MCF 10A (cell line): ENCODE data around the gene FAM81A. TPM values are rescaled to one million over a fixed set of nuclear protein-coding genes. Genes with fewer than 3 reads are reported as not detected.

Source experiments
- BruUV-seq: library from RNA; stranded (reverse); fragments of 400-500 nt; replicated peaks from 2 replicates; lab custom pipeline; 2021; lab: Mats Ljungman, UMichigan
- CTCF ChIA-PET: fragments of 300-600 bp; sonication (Branson Sonifier 250); formaldehyde crosslinking; extraction: SDS; loops from one replicate; lab custom pipeline; 2021; ENCODE audit warnings: antibody characterized with exemption, inconsistent platforms; lab: Yijun Ruan, JAX
- POLR2A ChIA-PET: fragments of 300-600, 350-650 bp; sonication (Branson Sonifier 250); formaldehyde crosslinking; extraction: SDS; loops from one replicate; lab custom pipeline; 2020; ENCODE audit warnings: antibody characterized with exemption, inconsistent platforms; lab: Yijun Ruan, JAX
- DNase-seq: peaks from one replicate; pipeline ENCODE4 v3.0.0-alpha.2; 2018; ENCODE audit not compliant: unreplicated experiment
- H3K27ac Mint-ChIP-seq: one replicate; pipeline ENCODE4 v1.8.0; 2022; ENCODE audit warnings: mild to moderate bottlenecking, low read depth, mixed read lengths; ENCODE audit not compliant: unreplicated experiment
- H3K27me3 Mint-ChIP-seq: one replicate; pipeline ENCODE4 v1.8.0; 2022; ENCODE audit warnings: mixed read lengths; ENCODE audit not compliant: insufficient read depth, unreplicated experiment
- H3K36me3 Mint-ChIP-seq: one replicate; pipeline ENCODE4 v1.8.0; 2022; ENCODE audit warnings: mild to moderate bottlenecking, moderate library complexity, mixed read lengths; ENCODE audit not compliant: insufficient read depth, unreplicated experiment
- H3K4me1 Mint-ChIP-seq: one replicate; pipeline ENCODE4 v1.8.0; 2022; ENCODE audit warnings: mixed read lengths; ENCODE audit not compliant: insufficient read depth, unreplicated experiment
- H3K4me3 Mint-ChIP-seq: one replicate; pipeline ENCODE4 v1.8.0; 2022; ENCODE audit warnings: mild to moderate bottlenecking, moderate library complexity, mixed read lengths; ENCODE audit not compliant: unreplicated experiment
- H3K9me3 Mint-ChIP-seq: one replicate; pipeline ENCODE4 v1.8.0; 2022; ENCODE audit warnings: mixed read lengths; ENCODE audit not compliant: unreplicated experiment
- intact Hi-C: fragments of 100-400 bp; cut with micrococcal nuclease; formaldehyde crosslinking; loops from 2 replicates; pipeline ENCODE4 v1.14.1; 2022
- total RNA-seq: library from RNA; stranded (reverse); gene quantifications from 2 replicates; pipeline ENCODE4 v1.2.3, GENCODE V29; 2022
- TF ChIP-seq, protein P1 (sequence below): fragments of 200-600 bp; IDR thresholded peaks from one replicate; pipeline ENCODE4 v1.8.0; 2022; ENCODE audit warnings: antibody characterized with exemption, mild to moderate bottlenecking; ENCODE audit not compliant: unreplicated experiment

FAM81A gene
- total RNA-seq, 1 experiment from 2014 or later, result 1.1 TPM

- Mint-ChIP-seq H3K4me1 (no peaks in the 10 kb centered on the region), H3K27me3 (no peaks in the 10 kb centered on the region), H3K9me3 (no peaks in the 10 kb centered on the region), H3K27ac (no peak overlapping the region), H3K36me3 (peaks cover 6% of the 10 kb centered on the region), H3K4me3 (no peak overlapping the region)
- no TSS peak for BruUV-seq
- ChIA-PET POLR2A (no interaction called here), CTCF (no interaction called here)
- intact Hi-C loops, result no loop called here
- TF ChIP-seq, protein P1, sequence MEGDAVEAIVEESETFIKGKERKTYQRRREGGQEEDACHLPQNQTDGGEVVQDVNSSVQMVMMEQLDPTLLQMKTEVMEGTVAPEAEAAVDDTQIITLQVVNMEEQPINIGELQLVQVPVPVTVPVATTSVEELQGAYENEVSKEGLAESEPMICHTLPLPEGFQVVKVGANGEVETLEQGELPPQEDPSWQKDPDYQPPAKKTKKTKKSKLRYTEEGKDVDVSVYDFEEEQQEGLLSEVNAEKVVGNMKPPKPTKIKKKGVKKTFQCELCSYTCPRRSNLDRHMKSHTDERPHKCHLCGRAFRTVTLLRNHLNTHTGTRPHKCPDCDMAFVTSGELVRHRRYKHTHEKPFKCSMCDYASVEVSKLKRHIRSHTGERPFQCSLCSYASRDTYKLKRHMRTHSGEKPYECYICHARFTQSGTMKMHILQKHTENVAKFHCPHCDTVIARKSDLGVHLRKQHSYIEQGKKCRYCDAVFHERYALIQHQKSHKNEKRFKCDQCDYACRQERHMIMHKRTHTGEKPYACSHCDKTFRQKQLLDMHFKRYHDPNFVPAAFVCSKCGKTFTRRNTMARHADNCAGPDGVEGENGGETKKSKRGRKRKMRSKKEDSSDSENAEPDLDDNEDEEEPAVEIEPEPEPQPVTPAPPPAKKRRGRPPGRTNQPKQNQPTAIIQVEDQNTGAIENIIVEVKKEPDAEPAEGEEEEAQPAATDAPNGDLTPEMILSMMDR, result no peak
- no peak for DNase-seq
Measured at GRCh38 chr15:59406446-59406845, 31.5 kb upstream of the FAM81A start.

DNA sequence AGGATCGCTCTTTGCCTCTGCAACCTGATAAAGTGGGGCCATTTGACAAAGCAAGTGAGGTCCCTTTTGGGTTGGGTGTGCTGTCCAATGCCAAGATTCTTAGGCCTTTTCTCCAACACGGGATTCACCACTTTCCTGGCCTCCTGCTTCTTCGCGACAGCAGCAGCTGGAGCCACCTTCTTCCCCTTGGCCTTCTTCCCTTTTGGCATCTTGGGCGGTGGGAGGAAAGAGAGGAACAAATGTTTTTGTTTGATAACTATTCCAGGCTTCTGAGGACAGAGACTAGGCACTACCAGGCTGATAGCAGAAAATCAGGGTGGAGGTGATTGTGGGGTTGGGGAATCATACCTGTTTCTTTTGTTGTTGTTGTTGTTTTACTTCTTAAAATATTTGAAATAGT lies 30.0 kb upstream of the FAM81A start:
- DNase-seq, result no peak

DNA sequence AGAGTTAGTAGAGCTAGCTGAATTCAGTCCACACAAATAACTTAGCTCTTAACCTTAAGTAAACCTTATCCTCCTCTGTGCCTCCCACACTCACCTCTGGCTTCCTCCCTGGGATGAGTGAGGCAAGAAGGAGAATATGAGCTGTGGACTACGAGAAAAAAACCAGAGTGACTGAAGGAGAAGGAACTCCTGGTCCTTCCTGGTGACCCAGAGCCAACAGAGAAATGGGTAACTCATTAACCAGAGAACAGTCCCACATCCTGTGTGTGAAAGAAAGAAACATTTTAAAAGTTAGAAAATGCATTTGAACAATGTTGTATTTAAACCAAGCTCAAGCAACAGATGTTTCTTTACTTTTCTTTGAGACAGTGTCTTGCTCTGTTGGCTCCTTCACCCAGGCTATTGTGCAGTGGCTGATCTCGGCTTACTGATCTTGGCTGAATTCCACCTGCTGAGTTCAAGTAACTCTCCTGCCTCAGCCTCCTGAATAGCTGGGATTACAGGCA lies 27.5 kb upstream of the FAM81A start:
- Mint-ChIP-seq H3K4me3 (no peak overlapping the region), H3K9me3 (no peaks in the 10 kb centered on the region), H3K4me1 (no peaks in the 10 kb centered on the region), H3K27ac (no peak overlapping the region), H3K27me3 (no peaks in the 10 kb centered on the region), H3K36me3 (peaks cover 5% of the 10 kb centered on the region)
- TF ChIP-seq, protein P1, result no peak
- CTCF ChIA-PET, result interaction anchor here (1.2 to 1.5 kb wide), 2 partner anchors 12 to 163 kb away, joined by 4 to 6 read pairs; no protein-coding TSS in a partner anchor
- DNase-seq, result no peak
- intact Hi-C loops, result no loop called here
- POLR2A ChIA-PET, result no interaction called here
- no TSS peak for BruUV-seq

More for the DNA sequence above, 30.0 kb upstream of the FAM81A start:
- no peaks in the 10 kb centered on the region for H3K27me3 Mint-ChIP-seq
- no TSS peak for BruUV-seq
- no peak overlapping the region for H3K27ac Mint-ChIP-seq
- ChIA-PET CTCF (no interaction called here), POLR2A (no interaction called here)
- intact Hi-C loops, result no loop called here
- no peak overlapping the region for H3K4me3 Mint-ChIP-seq
- TF ChIP-seq, protein P1, result no peak
- H3K4me1 Mint-ChIP-seq, result no peaks in the 10 kb centered on the region
- H3K36me3 Mint-ChIP-seq, result peaks cover 6% of the 10 kb centered on the region
- H3K9me3 Mint-ChIP-seq, result no peaks in the 10 kb centered on the region

- no peak overlapping the region for H3K27ac Mint-ChIP-seq
- peaks cover 10% of the 10 kb centered on the region for H3K27me3 Mint-ChIP-seq
- no peak overlapping the region for H3K4me3 Mint-ChIP-seq
- intact Hi-C loops, result no loop called here
- CTCF ChIA-PET, result interaction anchor here (0.7 to 1.2 kb wide), 3 partner anchors 115 to 239 kb away, joined by 3 to 4 read pairs (median 3); no protein-coding TSS in a partner anchor
- H3K4me1 Mint-ChIP-seq, result no peaks in the 10 kb centered on the region
- BruUV-seq, result no TSS peak
- POLR2A ChIA-PET, result no interaction called here
- TF ChIP-seq, protein P1, result no peak
- H3K9me3 Mint-ChIP-seq, result no peaks in the 10 kb centered on the region
- no peaks in the 10 kb centered on the region for H3K36me3 Mint-ChIP-seq
- no peak for DNase-seq
Measured at GRCh38 chr15:59413577-59413976, 24.4 kb upstream of the FAM81A start.
